ENCODE data around the gene TWNK.

The TWNK gene

DNA sequence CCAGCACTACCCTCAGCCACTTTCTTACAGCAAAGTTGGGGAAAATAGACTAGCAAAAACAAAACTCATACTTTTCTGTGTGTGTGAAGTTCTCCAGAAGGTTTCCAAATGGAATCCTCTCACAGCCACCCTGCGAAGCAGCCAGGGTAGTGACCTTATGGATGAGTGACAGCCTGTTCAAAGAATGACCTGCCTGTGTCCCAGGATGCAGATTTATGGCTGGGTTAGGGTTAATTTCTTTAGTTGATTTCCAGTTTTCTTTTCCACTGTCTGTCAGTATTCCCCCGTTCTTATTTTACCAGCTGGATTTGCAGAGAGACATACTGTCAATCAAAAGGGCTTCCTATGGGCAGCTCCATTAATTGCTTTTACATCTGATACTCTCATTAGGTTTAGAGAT, 20.5 kb upstream of the TWNK start:
- H3K36me3 ChIP-seq = peaks cover 41% of the 10 kb centered on the region

DNA sequence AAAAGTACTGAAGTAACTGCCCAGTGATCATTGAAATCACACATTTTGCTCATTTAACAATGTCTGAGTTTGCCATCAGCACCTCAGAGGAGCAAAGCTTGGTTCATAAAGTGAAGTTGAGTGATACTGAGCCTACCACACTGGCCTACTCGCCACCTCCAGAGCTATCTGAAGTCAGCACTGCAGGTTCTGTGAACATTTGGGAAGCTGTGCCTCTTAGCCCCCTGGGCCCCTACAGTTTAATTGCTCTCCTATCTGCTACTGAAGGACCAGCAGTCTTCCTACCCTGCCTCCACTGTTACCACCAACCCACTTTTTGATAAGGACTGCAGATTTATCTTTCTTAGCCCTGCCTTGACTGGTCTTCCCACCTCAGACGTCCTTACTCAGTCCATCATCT, 20.0 kb upstream of the TWNK start:
- Histone ChIP-seq H3K4me3 (ENCODE audit: low read depth in 1 of 2, low read length in 1 of 2) (no peak overlapping the region), H3K27me3 (peaks cover 40% of the 10 kb centered on the region), H3K36me3 (peaks cover 36% of the 10 kb centered on the region), H3K27ac (no peak overlapping the region), H3K9me3 (no peaks in the 10 kb centered on the region), H3K4me1 (ENCODE audit: control insufficient read depth in 1 of 2, insufficient read depth in 1 of 2, low read depth in 1 of 2, low read length in 1 of 2) (peaks cover 5 to 13% of the 10 kb centered on the region in 2 experiments)
- TF ChIP-seq, protein P1, sequence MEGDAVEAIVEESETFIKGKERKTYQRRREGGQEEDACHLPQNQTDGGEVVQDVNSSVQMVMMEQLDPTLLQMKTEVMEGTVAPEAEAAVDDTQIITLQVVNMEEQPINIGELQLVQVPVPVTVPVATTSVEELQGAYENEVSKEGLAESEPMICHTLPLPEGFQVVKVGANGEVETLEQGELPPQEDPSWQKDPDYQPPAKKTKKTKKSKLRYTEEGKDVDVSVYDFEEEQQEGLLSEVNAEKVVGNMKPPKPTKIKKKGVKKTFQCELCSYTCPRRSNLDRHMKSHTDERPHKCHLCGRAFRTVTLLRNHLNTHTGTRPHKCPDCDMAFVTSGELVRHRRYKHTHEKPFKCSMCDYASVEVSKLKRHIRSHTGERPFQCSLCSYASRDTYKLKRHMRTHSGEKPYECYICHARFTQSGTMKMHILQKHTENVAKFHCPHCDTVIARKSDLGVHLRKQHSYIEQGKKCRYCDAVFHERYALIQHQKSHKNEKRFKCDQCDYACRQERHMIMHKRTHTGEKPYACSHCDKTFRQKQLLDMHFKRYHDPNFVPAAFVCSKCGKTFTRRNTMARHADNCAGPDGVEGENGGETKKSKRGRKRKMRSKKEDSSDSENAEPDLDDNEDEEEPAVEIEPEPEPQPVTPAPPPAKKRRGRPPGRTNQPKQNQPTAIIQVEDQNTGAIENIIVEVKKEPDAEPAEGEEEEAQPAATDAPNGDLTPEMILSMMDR (IDR thresholded peaks at IDR 0.05) = no peak

More for the DNA sequence above, 20.5 kb upstream of the TWNK start:
- Histone ChIP-seq H3K4me1 (ENCODE audit: control insufficient read depth in 1 of 2, insufficient read depth in 1 of 2, low read depth in 1 of 2, low read length in 1 of 2) (peaks cover 5 to 13% of the 10 kb centered on the region in 2 experiments), H3K4me3 (ENCODE audit: low read depth in 1 of 2, low read length in 1 of 2) (no peak overlapping the region), H3K27me3 (peaks cover 40% of the 10 kb centered on the region), H3K27ac (no peak overlapping the region), H3K9me3 (no peaks in the 10 kb centered on the region)
- TF ChIP-seq, protein P1 (IDR thresholded peaks at IDR 0.05) = no peak

DNA sequence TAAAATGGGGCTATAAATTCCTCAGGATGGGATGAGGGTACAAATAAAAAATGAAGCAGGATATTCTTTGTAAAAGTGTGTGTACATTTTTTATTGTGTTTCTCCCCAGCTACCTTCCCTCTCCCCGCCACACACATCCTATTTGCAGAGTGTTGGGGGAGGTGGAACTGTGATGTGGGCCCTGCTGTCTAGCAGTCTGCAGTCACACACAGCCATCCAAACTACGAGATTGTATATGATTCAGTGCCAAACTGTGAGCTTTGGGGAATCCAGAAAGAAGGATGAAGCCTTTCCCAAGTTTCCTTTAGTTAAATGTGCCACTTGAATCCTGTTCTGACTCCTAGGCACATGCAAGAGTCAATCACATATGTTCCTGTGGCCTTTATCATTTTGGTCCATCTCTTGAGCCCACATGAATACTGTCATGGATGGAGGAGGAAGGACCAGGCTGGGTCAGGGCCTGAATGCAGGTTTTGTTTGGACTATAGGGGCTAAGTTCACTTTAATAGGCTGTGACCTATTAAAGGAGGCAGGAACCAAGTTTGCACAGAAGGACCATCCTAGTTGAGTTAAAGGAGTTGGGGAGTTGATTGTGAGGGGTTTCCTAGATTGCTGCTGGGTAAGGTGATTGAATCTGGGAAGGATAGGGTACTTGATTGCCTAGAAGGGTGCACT, 19.1 kb upstream of the TWNK start:
- H3K27me3 ChIP-seq = peaks cover 40% of the 10 kb centered on the region
- H3K4me3 ChIP-seq (ENCODE audit: low read depth in 1 of 2, low read length in 1 of 2) = no peak overlapping the region
- peaks cover 28% of the 10 kb centered on the region for H3K36me3 ChIP-seq
- TF ChIP-seq, protein P1 (IDR thresholded peaks at IDR 0.05) = no peak
- H3K27ac ChIP-seq = no peak overlapping the region
- peaks cover 5 to 13% of the 10 kb centered on the region in 2 experiments for H3K4me1 ChIP-seq (ENCODE audit: control insufficient read depth in 1 of 2, insufficient read depth in 1 of 2, low read depth in 1 of 2, low read length in 1 of 2)
- no peaks in the 10 kb centered on the region for H3K9me3 ChIP-seq

DNA sequence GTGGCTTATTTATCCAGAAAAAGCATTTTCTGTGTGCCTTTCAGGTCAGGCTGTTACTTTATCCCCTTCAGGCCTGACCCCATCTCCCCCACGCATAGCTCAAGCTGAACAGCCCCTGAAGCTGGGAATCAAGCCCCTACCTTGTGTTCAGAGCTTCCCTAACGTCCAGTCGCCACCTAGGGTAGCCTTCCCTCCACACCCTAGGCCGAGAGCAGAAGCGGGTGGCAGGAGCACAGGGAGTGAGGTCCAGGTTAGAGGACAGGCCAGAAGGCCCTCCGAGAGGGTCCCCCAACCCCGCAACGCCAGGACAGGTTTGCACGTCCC, 18.5 kb upstream of the TWNK start:
- peaks cover 40% of the 10 kb centered on the region for H3K27me3 ChIP-seq
- no peak overlapping the region for H3K27ac ChIP-seq
- H3K9me3 ChIP-seq = no peaks in the 10 kb centered on the region
- H3K4me1 ChIP-seq (ENCODE audit: control insufficient read depth in 1 of 2, insufficient read depth in 1 of 2, low read depth in 1 of 2, low read length in 1 of 2) = peaks cover 5 to 13% of the 10 kb centered on the region in 2 experiments
- peak overlapping the region in 1 of 2 experiments; percentile 22 for H3K4me3 ChIP-seq (ENCODE audit: low read depth in 1 of 2, low read length in 1 of 2)
- H3K36me3 ChIP-seq = peaks cover 23% of the 10 kb centered on the region
- TF ChIP-seq, protein P1 (IDR thresholded peaks at IDR 0.05) = no peak

DNA sequence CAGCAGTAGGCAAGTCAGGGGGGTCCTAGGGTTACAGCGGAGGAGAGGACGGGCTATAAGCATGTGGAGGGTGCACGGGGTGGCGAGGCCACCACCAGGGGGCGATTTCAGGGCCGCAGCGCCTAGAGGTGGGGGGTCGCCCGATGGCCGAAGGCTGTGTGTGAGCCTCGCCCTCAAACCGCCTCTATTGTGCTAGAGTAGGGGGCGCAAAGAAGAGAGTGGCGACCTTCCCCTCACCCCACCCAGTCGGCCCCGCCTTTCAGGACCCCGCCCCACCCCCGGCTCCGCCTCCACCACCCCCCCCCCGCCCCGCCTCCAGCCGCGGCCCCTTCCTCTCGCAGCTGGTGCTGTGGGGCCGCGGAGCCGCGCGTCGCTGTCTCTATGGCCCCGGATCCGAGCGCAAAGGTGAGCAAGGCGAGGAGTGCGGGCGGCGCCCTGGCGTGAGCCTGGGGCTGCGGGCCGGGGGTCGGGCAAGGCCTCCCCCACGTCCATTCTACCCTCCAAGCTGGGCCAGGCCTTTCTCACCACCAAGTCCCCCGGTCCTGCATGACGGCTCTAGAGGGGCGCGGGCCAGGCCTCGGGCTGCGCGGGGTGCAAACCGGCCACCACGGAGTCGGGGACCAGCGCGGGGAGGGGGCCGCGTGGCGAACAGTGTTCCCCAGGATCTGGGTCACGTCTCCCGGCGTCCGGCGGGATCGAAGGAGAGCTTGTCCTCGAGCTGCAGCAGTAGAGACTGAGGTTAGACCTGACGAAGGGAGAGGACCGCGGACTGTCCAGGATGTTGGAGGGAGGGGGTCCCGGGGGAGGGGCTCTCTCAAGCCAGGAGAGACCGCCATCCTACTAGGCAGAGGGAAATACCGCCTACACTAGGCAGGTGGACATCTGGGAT, 17.9 kb upstream of the TWNK start, which contains the start of gene SEMA4G:
SEMA4G (plus strand) TSS at position 318 of the 889 bp plus-strand sequence. CDS start 3,409 bp downstream, outside the sequence.
- Histone ChIP-seq H3K9me3 (no peaks in the 10 kb centered on the region), H3K4me3 (ENCODE audit: low read depth in 1 of 2, low read length in 1 of 2) (peak within 1 kb of the TSS; percentile 34 to 49), H3K36me3 (peaks cover 17% of the 10 kb centered on the region), H3K27ac (no peak within 1 kb of the TSS), H3K27me3 (peaks cover 40% of the 10 kb centered on the region), H3K4me1 (ENCODE audit: control insufficient read depth in 1 of 2, insufficient read depth in 1 of 2, low read depth in 1 of 2, low read length in 1 of 2) (peaks cover 5 to 13% of the 10 kb centered on the region in 2 experiments)
- TF ChIP-seq, protein P1 (IDR thresholded peaks at IDR 0.05) = no peak

All from neutrophil (primary cell).